Activated naive CD4-positive, alpha-beta T cell treated with Interleukin-2 at 50 U/mL for 16 hours (primary cell): ENCODE measurements around the gene ADAMTS16.

Source experiments
- DNase-seq: peaks from one replicate; pipeline ENCODE4 v3.0.0-alpha.2; 2020

The ADAMTS16 gene

DNA sequence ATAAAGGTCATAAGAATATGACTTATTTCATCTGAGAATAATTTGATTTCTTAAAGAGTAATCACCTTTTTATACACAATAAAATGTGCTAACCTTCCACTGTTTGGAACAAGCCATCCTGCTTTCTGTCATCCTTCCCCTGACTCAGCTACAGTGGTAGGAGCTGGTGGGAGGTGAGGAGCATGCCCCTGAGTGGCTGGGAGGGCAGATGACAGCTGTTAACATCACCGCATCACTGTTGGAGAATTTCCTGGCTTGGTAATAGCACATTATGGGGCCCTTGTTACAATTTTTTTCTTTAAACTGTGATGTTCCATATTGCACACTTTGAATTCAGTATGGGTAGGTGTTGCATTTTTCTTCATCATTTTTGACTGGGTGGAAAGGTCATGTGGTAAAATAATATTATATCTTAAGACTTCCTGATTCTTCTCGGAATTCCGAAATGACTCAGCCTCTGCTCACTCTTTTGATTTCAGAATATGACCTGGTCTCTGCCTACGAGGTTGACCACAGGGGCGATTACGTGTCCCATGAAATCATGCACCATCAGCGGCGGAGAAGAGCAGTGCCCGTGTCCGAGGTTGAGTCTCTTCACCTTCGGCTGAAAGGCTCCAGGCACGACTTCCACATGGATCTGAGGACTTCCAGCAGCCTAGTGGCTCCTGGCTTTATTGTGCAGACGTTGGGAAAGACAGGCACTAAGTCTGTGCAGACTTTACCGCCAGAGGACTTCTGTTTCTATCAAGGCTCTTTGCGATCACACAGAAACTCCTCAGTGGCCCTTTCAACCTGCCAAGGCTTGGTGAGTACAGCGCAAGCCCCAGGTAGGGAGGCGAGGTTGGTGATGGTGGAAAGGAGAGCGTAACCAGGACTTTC is 5.8 kb downstream of the ADAMTS16 start:
- DNase-seq: no peak

DNA sequence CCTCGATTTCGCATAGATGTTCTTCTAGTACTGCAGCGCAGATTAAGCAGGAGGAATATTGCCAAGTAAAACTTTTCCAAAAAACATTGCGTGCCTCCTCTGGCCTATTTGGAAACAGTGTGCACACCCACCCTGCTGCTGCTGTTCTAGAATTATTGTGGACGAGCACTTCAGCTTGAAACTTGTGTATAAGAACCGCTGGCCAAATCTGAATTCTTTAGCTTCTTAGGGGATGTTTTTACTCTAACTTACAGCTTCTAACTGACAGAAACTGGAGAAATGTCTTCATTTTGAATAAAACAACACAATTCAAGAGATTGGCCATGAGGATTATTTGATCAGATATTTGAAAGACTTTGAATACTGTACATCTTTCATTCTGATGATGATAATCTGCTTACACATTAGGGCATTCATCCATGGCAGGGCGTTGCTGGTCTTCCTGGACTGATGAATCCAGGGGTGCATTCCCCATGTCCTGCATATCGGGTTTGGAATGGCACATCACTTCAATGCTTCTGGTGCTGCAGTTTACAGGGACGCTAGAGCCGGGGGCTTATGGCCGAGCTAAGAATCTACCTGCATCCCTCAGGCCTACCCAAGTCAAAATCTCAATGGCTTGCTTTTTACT is 6.5 kb downstream of the ADAMTS16 start:
- DNase-seq: no peak

DNA sequence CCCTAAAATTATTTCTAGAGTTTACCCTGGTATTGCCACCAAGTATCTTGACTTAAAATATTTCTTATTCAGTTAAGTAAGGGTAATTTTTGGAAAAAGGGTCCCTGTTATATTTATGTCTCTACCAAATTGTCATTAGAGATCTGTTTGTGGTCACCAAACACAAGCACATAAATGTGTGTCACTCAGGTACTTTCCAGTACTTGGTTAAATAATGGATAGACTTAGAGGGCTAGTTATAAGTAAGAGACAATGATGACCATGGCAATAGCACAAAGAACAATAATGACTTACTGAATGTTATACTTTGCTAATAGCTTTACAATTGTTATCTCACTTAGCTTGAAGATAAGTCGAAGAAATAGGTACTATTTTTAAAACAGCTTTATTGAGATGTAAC is 9.0 kb downstream of the ADAMTS16 start:
- no peak for DNase-seq

DNA sequence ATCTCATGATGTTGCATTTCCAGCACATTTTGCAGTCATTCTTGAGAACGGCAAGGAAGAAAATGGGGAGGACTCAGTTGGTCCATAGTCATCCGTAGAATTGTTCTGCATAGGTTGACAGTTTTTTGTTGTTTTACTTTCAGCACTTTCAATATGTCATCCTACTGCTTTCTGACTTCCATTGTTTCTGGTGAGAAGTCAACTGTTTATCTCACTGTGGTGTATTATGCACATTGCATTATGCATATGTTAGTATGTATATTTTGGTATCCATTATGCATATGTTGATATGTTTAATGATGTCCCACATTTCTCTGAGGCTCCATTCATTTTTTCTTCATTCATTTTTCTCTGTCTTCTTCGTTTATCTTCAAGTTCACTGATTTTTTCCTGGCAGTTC is 10.5 kb downstream of the ADAMTS16 start:
- DNase-seq: no peak

DNA sequence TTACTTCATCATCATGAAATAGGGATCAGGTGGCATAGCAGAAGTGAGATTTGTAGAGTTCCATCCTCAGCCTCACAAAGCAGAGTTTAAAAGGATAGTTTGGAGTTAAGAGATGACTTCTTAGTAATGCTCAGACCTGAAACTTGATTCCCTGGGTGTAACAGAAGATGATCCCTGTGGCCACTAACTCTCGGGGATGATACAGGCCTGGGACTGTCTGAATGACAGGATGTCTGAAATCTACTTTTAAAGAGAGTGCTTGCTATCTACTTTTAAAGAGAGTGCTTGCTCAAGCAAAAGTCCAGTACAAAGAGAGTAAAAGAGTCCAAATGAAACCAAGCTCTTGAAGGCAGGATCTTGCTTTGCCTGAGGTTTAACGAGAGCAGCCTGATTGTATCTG is 14.6 kb downstream of the ADAMTS16 start:
- no peak for DNase-seq

DNA sequence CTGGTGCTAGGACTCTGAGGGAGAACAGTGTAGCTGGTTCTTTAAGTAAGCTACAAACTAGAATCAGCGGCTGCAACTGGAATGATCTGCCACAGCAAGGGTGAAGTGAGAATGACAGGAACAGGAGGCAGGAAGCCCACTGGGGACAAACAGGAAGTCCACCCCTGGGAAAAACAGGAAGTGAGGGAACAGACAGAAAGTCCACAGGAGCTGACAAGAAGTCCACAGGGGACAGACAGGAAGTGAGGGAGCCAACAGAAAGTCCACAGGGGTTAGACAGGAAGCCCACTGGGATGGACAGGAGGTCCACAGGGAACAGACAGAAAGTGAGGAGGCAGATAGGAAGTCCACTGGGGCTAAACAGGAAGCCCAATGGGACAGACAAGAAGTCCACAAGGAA is 15.5 kb downstream of the ADAMTS16 start:
- DNase-seq: no peak

DNA sequence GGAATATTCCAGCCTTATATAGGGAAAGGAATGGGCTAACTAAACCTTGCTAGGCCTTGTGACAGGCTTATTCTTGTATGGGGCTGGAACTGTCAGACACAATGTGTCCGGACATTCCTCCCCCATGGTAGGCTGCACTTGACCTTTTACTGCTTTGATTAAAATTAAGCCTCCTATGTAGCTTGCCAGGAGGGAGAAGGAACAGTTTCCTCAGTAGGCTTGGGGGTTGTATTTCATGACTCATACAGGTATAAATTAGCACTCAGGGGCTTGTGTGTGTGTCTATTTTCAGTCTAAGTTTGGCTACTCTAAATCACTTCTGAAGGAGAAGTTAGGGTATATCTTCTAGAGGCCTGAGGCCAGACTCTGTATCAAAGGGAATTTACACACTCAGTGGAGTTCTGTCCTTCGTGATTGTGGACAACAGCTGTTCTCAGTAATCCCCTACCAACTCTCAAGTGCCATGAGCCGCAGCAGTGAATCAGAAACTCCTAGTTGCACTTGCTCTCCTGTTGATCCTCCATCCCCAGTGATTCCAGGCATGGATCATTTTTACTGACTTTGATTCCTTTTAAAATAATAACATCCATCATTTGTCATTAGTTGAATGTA is 16.4 kb downstream of the ADAMTS16 start:
- no peak for DNase-seq

DNA sequence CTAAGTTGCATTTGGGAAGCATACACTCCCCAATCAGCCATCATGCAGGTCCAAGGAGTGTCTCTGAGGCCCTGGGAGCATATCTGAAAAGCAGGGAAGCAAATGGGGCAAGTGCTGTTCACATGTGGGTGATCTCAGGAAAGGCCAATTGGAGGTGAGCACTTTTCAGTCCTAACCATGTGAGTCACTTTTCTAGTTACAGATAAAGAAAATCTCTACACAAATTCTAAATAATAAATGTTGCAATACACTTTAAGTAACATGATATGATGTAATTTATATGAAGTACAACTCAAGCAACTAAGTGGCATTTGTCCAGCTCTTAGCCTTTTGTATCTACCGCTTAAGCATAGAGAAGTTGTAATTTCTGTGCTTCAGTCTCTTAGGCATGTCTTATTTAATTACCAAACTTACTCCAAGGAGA is 18.4 kb downstream of the ADAMTS16 start:
- no peak for DNase-seq

DNA sequence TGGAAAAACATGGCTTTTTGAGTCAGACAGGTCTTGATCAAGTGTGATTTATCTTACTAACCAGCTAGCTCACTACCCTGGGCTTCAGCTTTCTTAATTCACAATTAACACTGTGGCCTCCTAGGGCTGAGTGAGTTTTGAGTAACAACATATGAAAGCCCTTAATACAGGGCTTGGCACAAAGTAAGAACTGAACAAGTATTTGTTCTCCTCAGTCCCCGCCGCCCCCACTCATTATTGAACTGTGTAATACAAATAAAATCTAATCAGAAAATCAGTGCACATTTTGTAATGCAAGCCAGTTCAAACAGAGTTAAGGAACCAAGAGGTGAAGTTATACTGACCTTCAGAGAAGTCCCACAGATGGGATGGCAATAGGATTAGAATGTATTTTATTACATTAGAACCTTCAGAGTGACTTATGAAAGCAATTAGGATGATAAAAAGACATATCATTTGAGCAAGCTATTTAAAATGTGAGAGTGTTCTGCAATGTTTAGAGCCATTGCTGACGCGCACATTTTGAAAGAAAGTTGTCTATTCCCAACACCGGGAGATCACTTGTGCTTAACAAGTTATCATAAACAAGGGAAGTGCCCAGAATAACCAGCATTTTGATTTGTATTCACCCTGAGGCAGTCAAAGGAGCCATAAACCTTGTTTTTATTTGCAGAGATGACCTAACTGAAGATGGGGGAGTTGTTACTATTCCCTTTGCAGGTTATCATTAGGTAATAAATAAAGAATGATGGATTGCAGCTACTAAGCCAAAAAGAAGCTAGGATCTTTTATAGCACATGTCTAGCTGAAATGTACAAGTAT is 19.4 kb downstream of the ADAMTS16 start:
- no peak for DNase-seq

DNA sequence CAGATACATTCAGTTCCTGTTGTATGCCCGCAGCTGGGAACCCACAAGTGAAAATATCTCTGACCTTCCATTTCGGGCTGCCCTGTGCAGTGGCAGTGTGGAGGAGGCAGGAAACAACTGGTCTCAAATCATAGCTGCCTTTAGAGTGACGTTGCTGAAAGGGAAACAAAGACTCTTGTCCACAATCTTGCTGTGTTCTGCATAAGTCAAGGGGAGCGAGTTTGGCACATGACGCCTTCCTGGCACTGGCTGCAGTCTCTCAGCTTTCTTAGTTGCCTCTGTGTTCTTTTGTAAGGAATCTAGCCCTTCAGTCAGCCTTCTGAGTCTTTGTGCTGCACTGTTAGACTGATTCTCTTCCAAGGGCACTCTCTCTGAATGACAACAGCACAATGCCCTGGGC is 24.0 kb downstream of the ADAMTS16 start:
- no peak for DNase-seq

DNA sequence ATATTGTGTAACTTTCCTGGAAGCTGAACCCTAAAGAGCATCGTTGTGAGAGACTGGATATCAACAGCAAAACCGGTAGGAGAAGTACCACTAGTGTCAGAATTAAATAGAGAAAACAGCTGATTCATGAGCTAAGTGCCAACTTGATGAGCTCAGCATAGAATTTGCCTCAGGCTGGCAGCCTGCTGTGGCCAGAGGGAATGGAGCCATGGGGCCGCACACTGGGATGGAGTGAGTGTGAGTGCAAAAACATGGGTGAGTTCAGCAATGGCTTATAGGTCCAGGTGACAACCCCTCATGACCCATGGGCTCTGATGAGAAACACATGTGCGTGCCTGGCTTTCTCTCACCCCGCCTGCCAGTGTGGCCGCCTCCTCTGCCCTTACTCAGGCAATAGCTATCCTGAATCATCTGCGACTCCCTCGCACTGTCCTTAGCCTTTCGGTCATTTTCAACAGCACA is 25.4 kb downstream of the ADAMTS16 start:
- no peak for DNase-seq

DNA sequence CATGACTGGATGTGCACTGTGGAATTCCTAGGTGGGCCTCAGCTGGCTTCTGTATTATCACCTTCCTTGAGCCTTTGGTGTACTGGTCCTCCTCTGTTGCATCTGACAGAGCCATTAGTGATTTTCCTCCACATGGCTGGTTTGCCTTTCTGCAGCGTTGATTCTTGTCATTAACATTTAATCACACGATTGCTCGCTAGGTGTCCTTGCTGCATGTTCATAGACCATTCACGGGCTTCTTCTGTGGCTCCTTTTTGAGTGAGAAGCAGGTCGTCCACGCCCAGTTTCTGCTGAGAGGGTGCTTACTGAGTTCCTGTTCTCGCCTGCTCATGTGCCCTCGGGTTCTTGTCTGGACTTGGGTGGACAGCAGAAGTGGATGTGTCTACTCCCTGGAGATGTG is 29.3 kb downstream of the ADAMTS16 start:
- DNase-seq: no peak

DNA sequence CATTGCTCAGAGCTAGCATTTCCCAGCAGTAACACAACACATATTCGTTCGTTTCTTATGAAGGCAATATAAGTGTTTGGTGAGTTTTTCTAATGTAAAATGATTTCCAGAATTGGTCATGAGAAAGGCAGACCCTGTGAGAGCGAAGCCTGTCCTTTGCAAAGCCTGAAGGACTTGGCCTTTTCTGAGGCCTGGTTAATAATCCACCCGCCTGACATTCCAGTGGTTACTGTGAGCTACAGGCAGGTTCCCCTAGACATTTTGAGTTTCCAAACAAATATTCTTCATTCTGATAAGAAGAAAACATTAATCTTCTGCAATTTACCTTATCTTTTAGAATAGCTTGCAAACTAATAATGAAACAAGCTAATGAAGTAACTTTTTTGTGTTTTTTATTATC is 38.0 kb downstream of the ADAMTS16 start:
- DNase-seq: no peak

DNA sequence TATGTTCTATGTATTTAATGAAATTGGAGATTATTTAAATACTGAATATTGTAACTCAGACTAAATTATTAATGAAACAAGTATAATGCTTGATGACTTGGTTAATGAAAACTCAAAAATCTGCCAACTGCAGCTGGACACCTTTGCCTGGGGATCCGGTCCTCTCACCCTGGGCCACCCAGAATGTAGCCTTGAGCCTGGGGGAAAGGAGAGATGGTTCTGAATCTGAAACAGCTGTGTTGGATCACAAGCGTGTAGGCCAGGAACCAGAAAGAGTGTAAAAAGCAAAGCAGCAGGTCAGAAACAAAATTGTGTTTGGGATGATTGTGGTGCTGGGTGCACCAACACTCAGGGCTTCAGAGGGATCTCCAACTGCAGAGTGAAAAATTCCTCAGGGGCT is 38.5 kb downstream of the ADAMTS16 start:
- DNase-seq: no peak

DNA sequence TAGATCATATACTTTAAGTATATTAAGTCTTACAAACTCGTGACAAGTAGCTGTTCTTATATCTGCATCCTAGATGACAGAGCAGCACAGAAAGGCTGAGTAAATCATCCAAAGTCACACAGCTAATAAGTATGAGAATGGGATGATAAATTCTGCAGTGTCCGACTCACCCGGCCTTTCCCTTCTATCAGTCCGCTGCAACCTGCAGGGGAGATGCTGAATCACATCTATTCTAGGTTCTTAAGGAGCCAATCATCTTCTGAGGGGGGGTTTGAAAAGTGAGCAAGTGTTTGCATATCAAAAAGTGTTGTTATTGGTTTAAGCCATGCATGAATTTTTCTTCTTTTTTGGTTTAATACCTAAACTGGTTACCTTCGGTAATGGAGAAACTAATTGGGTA is 38.9 kb downstream of the ADAMTS16 start:
- DNase-seq: no peak

DNA sequence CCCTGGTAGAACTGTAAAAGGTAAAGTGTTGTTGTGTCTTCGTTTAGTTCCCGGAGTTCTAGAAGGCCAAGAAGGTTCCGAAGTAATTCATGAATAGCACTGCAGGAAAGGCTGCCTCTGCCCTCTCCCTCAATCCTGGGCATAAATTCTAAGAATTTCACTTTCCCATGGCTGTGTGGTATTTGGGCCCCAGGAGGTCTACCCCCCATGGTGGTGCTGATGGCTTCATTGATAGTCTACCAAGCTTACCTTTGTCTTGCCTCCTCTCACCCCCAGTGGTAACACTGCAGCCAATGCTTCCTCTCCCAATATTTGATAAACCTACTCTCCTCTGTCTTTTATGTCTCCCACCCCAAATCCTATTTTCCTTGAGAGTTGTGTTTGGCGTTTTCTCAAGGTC is 39.5 kb downstream of the ADAMTS16 start:
- no peak for DNase-seq

DNA sequence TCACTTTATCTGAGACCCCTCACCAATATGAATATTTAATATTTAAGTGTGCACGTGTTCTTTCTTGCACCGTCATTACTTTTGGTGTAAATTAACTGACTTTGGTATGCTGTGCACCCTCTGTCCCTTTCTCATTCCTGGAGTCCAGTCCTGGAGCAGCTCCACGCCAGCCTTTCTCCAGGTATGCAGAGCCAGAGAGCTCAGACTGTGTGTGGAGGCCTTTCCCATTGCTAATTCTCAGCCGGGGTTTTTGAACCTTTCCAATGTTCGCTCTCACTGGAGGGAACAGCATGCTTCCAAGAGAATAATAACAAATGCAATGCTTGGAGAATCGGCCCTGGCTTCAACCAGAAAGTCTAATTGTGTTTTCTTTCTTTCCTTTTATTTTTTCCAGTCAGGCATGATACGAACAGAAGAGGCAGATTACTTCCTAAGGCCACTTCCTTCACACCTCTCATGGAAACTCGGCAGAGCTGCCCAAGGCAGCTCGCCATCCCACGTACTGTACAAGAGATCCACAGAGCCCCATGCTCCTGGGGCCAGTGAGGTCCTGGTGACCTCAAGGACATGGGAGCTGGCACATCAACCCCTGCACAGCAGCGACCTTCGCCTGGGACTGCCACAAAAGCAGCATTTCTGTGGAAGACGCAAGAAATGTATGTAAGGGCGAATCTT is 41.7 kb downstream of the ADAMTS16 start:
- DNase-seq: no peak

DNA sequence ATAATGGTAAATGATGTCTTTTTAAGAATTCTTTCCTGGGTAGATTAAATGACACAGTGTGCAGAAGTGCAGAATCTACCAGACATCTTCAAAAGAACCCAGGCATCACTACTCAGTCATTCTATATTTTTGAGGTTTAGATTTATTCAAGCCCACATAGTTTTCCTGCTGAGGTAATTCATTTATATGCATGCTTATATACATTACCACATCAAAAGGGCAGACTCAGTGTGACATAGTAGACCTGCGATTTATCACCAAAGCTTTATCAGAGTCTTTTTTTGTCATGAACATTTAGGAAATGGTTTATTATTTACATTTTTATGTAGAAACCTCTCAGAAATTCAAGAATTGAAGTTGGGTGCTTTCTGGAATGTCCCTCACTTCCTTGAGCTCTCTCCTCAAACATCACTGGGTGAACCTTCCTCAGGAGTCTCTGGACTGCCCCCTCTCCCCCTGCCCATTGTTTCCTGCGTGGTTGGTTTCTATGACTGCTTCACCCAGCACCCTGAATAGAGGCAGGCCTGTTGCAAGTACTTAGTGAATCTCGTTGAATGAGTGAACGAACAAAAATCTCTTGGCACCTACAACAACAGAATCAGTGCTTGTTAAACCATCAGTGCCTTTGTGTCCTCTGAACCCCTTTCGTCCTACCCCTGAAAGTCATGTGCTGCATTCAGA is 42.5 kb downstream of the ADAMTS16 start:
- no peak for DNase-seq

DNA sequence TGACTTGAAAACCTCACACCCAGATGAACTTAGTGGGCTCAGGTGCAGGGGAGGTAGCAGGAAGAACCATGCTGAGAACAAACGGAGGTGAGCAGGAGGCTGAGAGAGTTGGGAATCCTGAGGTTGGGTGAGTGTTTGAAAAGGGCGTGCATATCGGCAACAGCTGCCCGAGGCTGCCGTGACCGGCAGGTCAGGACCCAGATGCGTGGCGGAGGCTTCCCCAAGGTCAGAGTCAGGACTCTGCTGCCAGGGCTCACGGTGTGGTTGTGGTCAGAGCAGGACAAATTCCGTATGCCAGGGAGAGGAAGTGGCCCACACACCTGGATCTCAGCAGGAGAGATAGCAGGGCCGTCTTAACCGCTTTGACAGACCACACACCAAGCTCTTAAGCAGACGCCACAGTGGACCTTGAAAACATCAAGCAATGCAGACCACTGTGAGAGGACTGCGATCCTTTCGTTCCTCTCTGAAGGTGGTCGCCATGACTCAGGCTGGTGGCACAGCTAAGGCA is 43.1 kb downstream of the ADAMTS16 start:
- DNase-seq: no peak

DNA sequence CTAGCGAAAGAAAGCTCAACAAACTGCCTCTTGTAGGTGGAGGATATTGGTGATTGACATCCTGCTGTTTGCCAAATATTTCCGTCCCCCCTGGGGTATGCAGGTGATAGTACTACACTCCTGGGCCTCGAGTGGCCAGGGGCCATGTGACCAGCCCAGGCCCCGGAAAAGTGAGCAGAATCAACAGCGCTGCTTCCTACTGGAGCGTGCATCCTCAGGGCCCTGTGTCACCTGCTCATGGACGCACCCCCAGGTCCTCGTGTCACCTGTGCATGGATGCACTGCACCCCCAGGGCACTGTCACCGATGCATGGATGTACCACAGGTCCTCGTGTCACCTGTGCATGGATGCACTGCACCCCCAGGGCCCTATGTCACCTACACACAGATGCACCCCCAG is 43.8 kb downstream of the ADAMTS16 start:
- DNase-seq: no peak

DNA sequence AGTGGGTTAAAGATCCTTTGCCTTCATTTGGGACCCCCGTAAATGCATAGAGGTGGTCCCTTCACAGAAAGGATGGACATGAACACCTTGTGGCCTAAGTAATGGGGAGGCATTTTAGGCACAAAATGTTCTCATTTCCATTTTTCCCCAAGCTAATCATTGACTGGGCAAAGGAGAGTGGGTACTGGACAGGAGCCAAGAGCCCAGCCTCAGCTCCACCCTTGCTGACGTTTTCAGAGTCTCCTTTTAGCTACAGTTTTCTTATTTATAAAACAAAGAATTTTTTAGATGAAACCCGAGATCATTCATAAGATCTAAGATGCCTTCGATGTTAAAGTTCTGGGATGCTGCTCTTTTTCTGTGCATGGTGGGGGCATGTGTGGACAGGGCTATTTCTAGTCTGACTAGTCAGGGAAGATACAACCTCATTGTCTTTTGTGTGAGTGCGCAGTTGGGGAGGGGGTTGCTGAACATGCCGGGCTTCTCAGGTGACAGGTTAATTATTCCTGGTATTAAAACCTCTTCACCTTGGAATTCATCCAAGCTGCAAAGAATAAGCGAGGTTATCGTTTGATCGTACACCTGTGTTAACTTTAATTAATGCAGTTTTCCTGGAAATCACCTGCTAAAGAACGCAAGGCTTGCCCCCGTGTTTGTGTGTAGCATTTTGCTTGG is 48.4 kb downstream of the ADAMTS16 start:
- DNase-seq: no peak
